Activated CD8-positive, alpha-beta memory T cell treated with anti-CD3 and anti-CD28 coated beads, Interleukin-2, amount 50 U/mL, for 1 hour (primary cell): ENCODE data around the gene USP30.
"Not testable (repeated sequence)": the region's sequence is repeated elsewhere in the genome, so short reads cannot be mapped to it uniquely, and the experiment has no call there.

Experiments
- DNase-seq: peaks from one replicate; pipeline ENCODE4 v3.0.0-alpha.2; 2020; ENCODE audit errors: extremely low read depth

Gene USP30

GRCh38 chr12:109052414-109053323, at the start of gene USP30:
USP30 (plus strand) TSS chr12:109052576; CDS start chr12:109052679, 103 bp downstream.
- DNase-seq = peak; percentile 64

- no peak for DNase-seq
These were observed 48.4 kb upstream of the USP30 start for GRCh38 chr12:109004017-109004416.

DNA sequence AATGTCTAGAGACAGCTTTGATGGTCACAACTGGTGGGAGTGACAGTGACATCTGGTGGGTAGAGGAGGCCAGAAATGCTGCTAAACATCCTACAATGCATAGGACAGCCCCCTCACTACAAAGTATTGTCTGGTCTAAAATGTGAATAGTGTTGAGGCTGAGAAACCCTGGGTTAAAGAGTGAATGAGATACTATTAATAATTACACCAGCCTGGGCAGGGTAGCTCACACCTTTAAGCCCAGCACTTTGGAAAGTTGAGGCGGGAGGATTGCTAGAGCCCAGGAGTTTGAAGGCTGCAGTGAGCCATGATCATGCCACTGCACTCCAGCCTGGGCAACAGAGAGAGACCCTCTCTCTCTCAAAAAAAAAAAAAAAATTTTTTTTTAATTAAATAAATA, 42.6 kb upstream of the USP30 start:
- no peak for DNase-seq

GRCh38 chr12:109010259-109010658, 42.1 kb upstream of the USP30 start:
- DNase-seq = no peak

GRCh38 chr12:109014984-109015765, 37.2 kb upstream of the USP30 start:
- DNase-seq = no peak

DNA sequence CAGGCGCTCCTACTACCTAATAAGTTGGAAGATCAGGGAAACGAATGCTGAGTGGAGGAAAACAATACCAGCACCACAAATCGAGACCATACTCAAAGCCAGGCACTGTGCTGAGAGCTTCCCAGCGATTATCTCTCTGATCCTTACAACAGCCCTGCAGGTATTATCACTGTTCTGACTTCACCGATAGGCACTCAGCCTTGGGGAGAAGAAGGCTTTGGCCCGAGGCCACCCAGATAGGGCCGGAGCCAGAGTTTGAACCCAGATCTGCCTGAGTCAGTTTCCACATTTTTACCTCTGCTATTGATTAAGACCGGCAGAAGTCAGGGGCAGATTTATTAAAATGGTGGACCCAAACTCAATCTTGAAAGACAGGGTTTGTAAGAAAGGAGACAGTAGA, 36.4 kb upstream of the USP30 start:
- no peak for DNase-seq

DNA sequence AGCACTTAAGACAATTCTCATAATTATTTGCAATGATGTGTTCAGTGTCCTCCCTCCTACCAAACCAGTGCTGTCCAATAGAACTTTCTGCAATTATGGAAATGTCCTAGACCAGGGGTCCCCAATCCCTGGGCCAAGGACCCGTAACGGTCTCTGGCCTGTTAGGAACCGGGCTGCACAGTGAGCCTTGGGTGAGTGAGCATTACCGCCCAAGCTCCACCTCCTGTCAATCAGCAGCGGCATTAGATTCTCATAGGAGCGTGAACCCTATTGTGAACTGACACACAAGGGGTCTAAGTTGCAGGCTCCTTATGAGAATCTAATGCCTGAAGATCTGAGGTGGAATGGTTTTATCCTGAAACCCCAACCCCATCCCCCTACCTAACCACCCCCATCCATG, 35.4 kb upstream of the USP30 start:
- no peak for DNase-seq

DNA sequence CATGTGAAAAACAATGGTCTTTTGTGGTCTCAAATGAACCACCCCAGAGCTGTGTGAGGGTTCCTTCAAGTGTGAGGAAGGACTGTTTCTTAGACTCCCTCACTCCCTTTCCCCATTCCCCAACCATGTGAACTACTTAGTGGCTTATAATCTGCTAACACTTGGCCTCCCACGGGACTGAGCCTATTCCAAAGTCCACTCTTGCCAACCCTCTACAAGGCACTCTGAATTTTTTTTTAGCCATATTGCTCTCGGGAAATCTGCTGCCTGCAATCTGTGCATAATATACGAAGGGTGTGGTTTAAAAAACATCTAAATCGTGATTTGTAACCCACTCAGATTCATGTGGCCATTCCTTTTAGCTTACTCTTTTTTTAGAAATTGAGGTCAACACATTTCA, 34.1 kb upstream of the USP30 start:
- no peak for DNase-seq

- DNase-seq = no peak
These were observed 32.1 kb upstream of the USP30 start for GRCh38 chr12:109020146-109020795.

DNA sequence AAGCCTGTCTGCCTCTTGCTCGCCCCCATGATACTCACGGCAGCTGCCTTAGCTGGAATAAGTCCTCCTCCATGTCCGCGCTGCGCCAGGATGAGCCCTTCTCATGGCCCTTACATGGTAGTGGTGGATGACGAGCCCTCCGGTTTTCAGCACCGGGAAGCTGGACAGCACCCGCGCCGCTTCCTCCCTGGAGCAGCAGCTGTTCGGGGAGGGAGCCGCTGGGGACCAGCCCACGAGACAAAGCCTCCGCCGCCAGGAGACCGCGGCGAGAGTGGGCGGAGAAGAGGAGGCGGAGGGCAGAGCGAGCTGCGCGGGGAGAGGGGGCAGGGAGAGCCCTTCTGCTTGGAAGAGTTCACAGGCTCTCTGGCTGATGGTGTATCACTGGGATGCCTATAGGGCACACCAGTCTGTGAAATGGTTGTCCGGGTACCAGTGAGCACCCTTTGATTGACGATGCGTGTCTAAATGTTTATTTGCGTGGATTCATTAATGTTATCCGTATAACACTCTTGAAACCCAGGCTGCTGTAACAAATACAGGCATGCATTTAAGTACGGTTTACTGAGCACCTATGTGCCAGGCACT, 31.5 kb upstream of the USP30 start, which contains the start of gene SVOP:
Gene SVOP (minus strand): TSS at position 273 of the 585 bp plus-strand sequence. CDS start 200 bp downstream, at position 73.
- DNase-seq = no peak

DNA sequence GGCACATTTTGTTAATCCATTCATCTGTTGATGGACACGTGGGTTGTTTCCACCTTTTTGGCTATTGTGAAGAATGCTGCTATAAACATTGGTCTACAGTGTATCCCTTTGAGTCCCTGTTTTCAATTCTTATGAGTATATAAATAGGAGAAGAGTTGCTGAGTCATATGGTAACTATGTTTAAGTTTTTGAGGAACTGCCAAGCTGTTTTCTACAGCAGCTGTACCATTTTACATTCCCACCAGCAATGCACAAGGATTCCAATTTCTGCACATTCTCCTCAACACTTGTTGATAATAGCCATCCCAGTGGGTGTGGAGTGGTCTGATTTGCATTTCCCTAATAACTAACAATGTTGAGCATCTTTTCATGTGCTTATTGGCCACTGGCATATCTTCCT, 24.6 kb upstream of the USP30 start:
- no peak for DNase-seq

GRCh38 chr12:109028624-109029023, 23.8 kb upstream of the USP30 start:
- DNase-seq = not testable (repeated sequence)

GRCh38 chr12:109029411-109029810, 23.0 kb upstream of the USP30 start:
- no peak for DNase-seq

DNA sequence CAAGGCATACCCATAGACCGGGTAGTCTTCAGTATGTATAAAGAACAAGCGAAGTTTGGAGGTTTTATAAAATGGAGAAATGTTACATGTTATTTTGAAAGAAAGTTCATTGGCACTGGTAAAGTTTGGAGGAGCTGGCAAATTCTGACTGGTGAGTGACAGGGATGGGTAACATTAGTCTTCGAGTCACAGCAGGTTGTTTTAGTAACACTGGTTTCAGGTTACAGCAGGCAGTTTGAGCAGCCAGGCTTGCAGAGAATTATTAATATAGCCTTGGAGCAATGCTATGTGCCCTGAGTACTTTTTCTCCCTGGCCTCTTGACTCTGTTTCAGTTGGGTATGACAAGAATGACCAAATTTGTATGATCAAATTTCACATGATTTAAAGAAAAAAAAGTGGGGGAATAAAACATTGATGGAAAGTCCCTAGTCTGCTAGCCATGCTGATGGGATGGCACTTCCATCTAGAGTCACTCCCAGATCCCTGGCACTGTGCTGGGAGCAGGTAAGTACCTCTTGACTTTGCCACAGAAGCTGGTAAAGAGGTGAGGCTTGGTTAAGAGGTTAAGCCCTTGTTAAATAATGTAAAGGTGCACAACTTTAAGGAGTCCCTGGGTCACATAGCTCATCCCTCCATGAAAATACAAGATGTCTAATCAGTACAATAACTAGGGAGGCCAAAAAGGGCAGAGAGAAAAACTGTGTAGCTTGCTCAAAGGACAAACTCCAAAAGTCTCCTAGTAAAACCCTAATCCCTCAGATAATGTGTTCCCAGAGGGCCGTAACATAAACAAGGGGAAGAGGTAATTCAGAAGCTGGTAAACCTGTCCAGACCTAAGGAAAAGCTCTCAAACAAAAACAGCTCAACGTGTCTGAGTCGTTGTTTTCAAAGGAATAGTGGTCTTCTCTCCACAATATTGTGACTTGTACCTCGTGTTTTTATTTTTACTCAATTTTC, 18.9 kb upstream of the USP30 start:
- DNase-seq = no peak

- DNase-seq = no peak
These were observed 15.4 kb upstream of the USP30 start for GRCh38 chr12:109036975-109037374.

GRCh38 chr12:109044241-109044640, 8.1 kb upstream of the USP30 start:
- no peak for DNase-seq

GRCh38 chr12:109047081-109047805, 5.1 kb upstream of the USP30 start:
- DNase-seq = no peak

- not testable (repeated sequence) for DNase-seq
These were observed 3.7 kb upstream of the USP30 start for GRCh38 chr12:109048706-109049105.

DNA sequence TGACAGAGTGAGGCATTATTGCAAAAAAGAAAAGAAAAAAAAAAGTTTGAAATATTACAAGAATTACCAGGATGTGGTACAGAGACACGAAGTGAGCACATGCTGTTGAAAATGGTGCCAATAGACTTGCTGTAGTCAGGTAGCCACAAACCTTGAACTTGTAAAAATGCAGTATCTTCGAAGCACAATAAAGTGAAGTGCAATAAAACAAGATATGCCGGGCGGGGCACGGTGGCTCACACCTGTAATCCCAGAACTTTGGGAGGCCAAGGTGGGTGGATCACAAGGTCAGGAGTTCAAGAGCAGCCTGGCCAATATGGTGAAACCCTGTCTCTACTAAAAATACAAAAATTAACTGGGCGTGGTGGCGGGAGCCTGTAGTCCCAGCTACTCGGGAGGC, 2.6 kb upstream of the USP30 start:
- not testable (repeated sequence) for DNase-seq

DNA sequence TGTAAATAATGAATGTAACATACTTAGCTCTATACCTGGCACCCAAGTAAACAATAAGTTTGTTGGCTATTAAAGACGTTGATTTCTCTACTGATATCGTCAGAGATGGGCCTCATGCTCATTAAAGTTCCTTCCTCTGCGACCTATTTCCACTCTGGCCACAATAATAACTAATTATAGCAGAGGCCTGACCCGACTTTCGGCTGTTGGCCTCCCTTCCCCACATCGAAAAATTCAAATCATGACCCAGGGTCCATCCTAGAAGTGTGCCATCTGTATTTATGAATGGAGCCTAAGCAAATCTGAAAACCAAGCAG, 321 bp upstream of the USP30 start:
- DNase-seq = no peak
